Central memory CD8-positive, alpha-beta T cell (primary cell): Measurements from ENCODE around the gene SMAD7.

Source experiments
- ATAC-seq: fragments of 150-1000 bp; cut with Tn5 transposase; replicated peaks from 2 replicates; pipeline ENCODE4 v1.10.0; 2022; ENCODE audit warnings: mild to moderate bottlenecking, moderate FRiP score, moderate number of reproducible peaks; ENCODE audit not compliant: poor library complexity, severe bottlenecking; ENCODE audit errors: extremely low read depth
- DNase-seq, 2 donors: peaks; one replicate each; pipeline ENCODE4 v3.0.0; 2021; ENCODE audit warnings: low spot score in 2 of 2
- H3K27ac Mint-ChIP-seq: one replicate; pipeline ENCODE4 v1.8.0; 2022; ENCODE audit warnings: low read depth, mild to moderate bottlenecking, moderate library complexity, mixed read lengths
- H3K27me3 Mint-ChIP-seq: one replicate; pipeline ENCODE4 v1.8.0; 2022; ENCODE audit warnings: mixed read lengths
- H3K36me3 Mint-ChIP-seq: one replicate; pipeline ENCODE4 v1.8.0; 2022; ENCODE audit warnings: mild to moderate bottlenecking, moderate library complexity, mixed read lengths; ENCODE audit not compliant: insufficient read depth
- H3K4me1 Mint-ChIP-seq: one replicate; pipeline ENCODE4 v1.8.0; 2022; ENCODE audit warnings: mixed read lengths
- H3K4me3 Mint-ChIP-seq: one replicate; pipeline ENCODE4 v1.8.0; 2022; ENCODE audit warnings: mild to moderate bottlenecking, moderate library complexity, mixed read lengths
- H3K9me3 Mint-ChIP-seq: one replicate; pipeline ENCODE4 v1.8.0; 2022; ENCODE audit warnings: mixed read lengths

Gene SMAD7

DNA sequence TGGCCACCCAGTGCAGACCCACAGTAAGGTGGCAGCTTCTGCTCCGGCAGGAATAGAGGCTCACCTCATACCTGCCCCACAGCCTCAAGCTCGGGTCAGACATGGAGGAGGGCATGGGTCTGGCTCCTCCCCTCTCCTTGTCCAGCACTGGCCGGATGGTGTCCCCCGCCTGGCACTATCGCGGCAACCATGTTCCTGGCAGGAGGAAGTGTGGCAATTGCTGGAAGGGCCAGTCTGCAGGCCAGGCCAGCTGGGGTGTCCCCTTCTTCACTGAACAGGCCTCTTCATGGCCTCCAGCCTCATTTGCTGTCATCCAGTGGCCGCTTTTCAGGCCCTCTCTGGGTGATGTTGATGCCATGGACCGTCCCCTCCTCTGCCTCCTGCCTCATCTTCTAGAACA, 41.4 kb upstream of the SMAD7 start:
- H3K4me3 Mint-ChIP-seq: no peak overlapping the region

DNA sequence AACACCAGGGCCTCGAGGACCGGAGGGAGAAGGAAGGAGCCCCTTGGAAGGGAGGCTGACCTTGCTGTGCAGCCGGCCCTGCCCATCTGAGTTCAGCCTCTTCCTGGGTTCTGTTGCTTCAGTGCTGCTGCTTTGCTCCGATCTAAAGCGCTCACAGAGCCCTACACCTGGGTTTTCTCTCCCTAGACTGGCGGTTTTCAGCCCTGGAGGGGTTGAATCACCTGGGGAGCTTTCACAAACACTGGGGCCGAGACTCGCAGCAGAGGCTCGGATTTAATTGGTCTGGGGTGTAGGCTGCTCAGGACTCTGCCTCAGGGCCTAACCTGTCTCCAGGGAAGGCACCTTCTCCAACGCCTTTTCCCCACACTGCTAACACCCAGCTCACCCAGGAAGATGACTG, 40.9 kb upstream of the SMAD7 start:
- Mint-ChIP-seq H3K27me3 (peaks cover 8% of the 10 kb centered on the region), H3K9me3 (no peaks in the 10 kb centered on the region), H3K27ac (no peak overlapping the region), H3K4me3 (no peak overlapping the region), H3K36me3 (no peaks in the 10 kb centered on the region), H3K4me1 (peaks cover 3% of the 10 kb centered on the region)
- no peak for DNase-seq
- ATAC-seq: no peak

More for the DNA sequence above, 41.4 kb upstream of the SMAD7 start:
- Mint-ChIP-seq H3K4me1 (peaks cover 7% of the 10 kb centered on the region), H3K27me3 (peaks cover 8% of the 10 kb centered on the region), H3K36me3 (no peaks in the 10 kb centered on the region), H3K9me3 (no peaks in the 10 kb centered on the region), H3K27ac (no peak overlapping the region)
- no peak for DNase-seq
- ATAC-seq: no peak

DNA sequence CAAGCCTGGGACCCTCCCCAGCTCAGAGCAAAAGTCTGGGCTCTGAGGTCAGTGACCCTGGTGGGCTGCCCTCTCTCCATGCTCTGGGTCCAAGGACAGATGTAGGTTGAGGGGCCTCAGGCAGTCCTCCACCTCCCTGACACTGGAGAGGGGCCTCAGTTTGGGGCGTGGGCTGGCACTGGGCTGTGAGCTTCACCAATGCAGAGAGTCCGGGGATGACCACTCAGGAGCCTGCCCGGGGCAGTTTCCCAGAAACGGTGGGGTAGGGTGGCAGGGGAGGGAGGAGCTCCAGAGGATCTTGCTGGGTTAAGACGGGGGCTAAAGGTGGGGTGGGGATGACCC, 40.5 kb upstream of the SMAD7 start:
- no peak overlapping the region for H3K4me3 Mint-ChIP-seq
- no peaks in the 10 kb centered on the region for H3K9me3 Mint-ChIP-seq
- H3K27ac Mint-ChIP-seq: no peak overlapping the region
- H3K4me1 Mint-ChIP-seq: no peaks in the 10 kb centered on the region
- no peaks in the 10 kb centered on the region for H3K36me3 Mint-ChIP-seq
- ATAC-seq: no peak
- H3K27me3 Mint-ChIP-seq: peaks cover 8% of the 10 kb centered on the region
- DNase-seq: no peak

DNA sequence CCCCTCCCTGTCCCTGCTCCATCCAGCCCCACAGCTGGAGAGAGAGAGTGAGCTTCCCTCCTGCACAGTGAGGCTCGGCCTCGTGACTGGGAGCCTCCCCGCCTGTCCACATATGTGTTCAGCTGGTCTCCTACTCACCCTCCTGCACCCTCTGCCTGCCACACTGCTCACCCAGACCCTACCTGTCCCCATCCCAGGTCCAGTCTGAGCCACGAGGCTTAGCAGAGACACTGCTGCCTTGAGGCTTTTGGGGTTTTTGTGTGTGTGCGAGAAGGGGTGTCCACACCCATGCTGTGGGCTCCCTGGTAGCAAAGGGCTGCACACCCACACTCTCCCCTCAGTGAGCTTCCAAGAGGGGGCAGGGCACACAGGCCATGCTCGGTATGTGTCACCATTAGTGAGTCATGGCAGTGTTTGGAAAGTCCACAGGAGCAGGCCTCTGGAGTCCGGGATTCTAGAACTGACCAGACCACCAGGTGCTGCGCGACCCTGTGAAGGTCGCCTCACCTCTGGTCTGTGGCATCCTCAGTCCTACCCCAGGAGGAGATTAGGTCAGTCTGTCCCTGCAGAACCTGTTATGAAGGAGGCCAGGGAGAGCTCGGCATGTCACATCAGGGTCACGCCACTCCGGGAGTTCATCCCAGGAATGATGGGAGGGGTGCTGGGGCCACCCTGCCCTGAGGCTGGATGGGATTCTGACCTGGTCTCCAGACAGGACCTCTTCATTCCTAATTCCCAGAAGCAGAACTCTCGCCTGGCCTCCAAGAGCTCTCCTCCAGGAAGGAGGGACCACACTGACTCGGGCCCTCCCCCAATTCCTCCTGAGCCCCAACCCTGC, 39.9 kb upstream of the SMAD7 start:
- no peak overlapping the region for H3K4me3 Mint-ChIP-seq
- no peaks in the 10 kb centered on the region for H3K36me3 Mint-ChIP-seq
- ATAC-seq (no peak), DNase-seq (no peak)
- no peak overlapping the region for H3K27ac Mint-ChIP-seq
- peaks cover 8% of the 10 kb centered on the region for H3K27me3 Mint-ChIP-seq
- no peaks in the 10 kb centered on the region for H3K9me3 Mint-ChIP-seq
- H3K4me1 Mint-ChIP-seq: no peaks in the 10 kb centered on the region

DNA sequence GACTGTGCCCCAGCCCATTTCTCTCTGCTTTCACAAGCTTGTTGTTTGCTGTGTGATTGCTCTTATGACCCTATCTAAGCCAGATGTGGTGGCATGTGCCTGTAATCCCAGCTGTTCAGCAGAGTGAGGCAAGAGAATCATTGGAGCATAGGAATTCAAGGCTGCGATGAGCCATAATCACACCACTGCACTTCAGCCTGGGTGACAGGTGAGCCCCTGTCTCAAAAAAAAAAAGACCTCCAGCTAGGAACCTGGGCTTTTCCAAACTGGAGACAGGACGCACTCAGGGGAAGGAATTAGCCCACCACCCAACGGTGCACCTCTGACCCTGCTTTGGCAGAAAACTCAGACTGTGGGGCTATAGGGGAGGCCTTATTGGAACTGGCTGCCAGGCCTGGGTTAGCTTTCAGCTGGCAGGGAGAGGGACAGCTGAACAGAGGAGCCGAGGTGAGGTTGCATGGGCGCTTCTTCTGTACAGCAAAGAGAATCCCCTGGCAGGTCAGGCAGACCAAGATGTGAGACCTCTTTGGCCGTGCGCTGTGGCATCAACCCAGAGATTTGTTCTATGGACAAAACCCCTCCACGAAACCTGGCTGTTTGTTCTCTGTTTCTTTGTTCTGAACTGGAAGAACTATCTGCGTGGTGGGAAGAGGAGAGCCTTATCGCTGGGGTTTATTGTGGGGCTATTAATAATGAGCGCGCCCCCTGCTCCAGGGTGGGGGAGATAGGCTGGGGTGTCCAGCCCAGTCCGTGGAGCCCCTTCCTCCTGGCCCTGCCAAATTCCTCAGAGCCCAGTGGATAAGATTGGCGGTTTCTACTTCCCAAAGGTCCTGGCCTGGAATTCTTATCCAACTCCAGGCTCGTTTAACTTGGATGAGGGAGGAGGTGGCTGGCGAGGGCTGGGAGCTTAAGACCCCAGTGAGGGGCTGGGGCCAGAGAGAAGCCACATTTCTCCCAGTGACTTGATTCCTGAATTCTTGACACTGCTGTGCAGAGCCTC, 38.8 kb upstream of the SMAD7 start:
- Mint-ChIP-seq H3K27me3 (peaks cover 8% of the 10 kb centered on the region), H3K36me3 (no peaks in the 10 kb centered on the region), H3K4me3 (no peak overlapping the region), H3K4me1 (no peaks in the 10 kb centered on the region), H3K9me3 (no peaks in the 10 kb centered on the region), H3K27ac (no peak overlapping the region)
- DNase-seq (no peak), ATAC-seq (no peak)

DNA sequence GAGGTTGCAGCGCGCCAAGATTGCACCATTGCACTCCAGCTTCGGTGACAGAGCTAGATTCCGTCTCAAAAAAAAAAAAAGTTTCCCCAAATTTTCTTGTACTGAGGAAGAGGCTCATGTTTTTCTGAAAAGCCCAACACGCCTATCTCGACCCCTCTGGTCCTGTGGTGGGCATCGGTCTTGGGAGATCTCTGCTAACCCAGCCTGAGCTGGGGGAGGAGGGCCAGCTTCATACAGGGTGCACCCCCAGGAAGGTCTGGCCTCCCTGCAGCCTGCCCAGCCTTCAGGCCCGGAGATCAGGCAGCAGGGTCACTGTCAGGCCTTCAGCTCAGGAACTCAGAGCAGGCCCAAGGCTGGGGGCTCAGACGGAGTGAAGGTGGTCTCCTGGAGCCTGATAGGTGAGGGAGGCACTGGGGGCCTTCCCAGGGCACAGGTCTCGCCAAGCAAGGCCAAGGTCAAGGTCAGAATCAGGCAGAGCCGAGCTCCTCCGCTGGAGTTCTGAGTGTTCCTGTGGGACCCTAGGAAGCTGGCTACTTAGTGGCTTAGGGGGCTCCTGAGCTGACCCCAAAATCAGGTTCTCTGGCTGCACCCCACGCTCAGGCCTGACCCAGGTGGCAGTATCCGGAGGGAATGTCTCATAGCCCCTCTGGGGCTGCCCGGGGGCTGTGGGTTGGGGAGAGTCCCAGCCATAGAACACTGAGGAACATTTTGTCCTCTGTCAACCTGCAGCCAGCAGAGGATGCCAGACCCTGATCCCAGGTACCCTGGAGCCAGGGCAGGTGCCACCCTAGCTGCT, 37.9 kb upstream of the SMAD7 start:
- ATAC-seq (no peak), DNase-seq (no peak)
- Mint-ChIP-seq H3K27me3 (peaks cover 8% of the 10 kb centered on the region), H3K36me3 (no peaks in the 10 kb centered on the region), H3K27ac (no peak overlapping the region), H3K4me1 (no peaks in the 10 kb centered on the region), H3K4me3 (no peak overlapping the region), H3K9me3 (no peaks in the 10 kb centered on the region)

DNA sequence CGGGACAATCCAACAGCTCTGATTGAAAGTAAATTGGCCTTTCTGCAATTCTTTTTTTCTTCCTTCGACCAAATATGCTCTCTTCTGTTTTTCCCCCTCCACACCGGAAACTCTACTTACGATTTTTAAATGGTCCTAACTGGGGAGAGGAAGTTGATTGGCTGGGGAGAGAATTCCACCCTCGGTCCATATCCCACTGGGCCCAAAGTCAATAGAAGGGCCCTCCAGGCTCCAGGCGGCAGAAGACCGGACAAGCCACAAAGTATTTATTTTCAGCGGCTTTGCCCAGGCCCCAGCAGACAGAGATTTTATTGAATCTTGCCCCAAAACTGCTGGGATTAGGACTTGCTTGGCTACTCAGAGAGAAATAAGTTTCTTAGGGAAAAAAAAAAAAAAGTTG, 37.1 kb upstream of the SMAD7 start:
- no peaks in the 10 kb centered on the region for H3K4me1 Mint-ChIP-seq
- no peak overlapping the region for H3K4me3 Mint-ChIP-seq
- no peaks in the 10 kb centered on the region for H3K27me3 Mint-ChIP-seq
- H3K27ac Mint-ChIP-seq: no peak overlapping the region
- H3K9me3 Mint-ChIP-seq: no peaks in the 10 kb centered on the region
- ATAC-seq (no peak), DNase-seq (no peak)
- no peaks in the 10 kb centered on the region for H3K36me3 Mint-ChIP-seq

DNA sequence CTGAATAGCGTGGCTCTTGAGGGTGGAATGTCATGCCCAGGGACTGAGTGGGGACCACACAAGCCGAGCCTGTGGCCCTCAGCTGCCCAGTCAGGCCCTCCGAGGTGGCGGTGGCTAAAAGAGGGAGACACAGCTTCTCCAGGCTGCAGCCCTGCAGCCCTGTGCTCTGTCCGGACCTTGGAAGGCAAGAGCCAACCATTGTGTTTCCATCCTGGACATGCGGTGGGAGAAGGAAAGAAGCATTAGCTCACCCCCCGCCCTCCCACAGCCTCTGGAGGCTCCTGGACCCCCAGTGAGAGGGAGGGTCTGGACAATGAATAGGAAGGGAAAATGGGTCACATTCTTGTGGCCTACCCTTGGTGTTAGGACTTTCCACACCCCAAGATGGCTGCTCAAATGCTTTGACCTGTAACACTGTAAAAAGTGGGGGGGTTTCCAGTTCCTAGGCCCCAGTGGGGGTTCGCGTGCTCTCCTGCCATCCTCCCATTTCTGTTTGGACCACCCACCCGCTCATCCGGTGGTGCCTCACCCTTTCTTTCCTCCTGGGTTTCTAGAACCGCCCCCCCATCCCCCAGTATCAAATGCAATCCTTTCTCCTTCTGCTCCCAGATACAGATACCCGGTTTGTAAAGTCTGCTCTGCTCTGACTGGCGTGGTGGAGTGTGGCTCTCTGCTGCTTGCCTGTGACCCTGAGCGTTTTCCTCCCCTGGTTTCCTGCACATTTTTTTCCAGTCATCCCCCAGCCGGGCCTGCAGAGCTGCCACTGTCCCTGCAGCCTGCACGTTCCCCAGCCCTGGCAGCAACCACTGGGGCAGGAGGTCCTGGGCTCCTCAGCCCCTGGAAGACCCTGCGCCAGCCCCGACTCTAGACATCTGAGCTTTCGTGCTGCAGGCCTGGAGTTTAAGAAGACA, 36.3 kb upstream of the SMAD7 start:
- Mint-ChIP-seq H3K36me3 (no peaks in the 10 kb centered on the region), H3K9me3 (no peaks in the 10 kb centered on the region), H3K27ac (no peak overlapping the region), H3K4me1 (peaks cover 5% of the 10 kb centered on the region), H3K4me3 (no peak overlapping the region), H3K27me3 (no peaks in the 10 kb centered on the region)
- no peak for DNase-seq
- ATAC-seq: no peak

DNA sequence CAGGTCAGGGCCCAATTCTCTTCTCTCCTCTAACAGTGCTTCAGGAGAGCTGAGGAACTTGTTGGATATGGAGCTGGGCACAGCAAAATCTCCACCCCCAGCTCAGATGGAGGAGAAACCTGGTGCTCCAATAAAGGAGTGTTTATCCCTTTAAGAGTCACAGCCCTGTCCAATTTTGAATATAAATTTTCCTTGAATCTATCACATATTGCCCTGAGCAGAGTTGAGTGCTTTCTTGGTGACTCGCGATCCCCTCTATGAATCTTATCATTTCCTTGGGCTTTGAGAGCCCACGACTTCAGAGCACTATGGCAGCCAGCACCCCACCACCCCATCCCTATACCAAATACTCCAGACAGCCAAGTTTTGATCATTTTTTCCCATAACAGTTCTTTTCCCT, 34.4 kb upstream of the SMAD7 start:
- no peaks in the 10 kb centered on the region for H3K36me3 Mint-ChIP-seq
- H3K4me1 Mint-ChIP-seq: peaks cover 7% of the 10 kb centered on the region
- no peak overlapping the region for H3K4me3 Mint-ChIP-seq
- no peak for DNase-seq
- H3K27ac Mint-ChIP-seq: no peak overlapping the region
- no peaks in the 10 kb centered on the region for H3K9me3 Mint-ChIP-seq
- ATAC-seq: no peak
- no peaks in the 10 kb centered on the region for H3K27me3 Mint-ChIP-seq

DNA sequence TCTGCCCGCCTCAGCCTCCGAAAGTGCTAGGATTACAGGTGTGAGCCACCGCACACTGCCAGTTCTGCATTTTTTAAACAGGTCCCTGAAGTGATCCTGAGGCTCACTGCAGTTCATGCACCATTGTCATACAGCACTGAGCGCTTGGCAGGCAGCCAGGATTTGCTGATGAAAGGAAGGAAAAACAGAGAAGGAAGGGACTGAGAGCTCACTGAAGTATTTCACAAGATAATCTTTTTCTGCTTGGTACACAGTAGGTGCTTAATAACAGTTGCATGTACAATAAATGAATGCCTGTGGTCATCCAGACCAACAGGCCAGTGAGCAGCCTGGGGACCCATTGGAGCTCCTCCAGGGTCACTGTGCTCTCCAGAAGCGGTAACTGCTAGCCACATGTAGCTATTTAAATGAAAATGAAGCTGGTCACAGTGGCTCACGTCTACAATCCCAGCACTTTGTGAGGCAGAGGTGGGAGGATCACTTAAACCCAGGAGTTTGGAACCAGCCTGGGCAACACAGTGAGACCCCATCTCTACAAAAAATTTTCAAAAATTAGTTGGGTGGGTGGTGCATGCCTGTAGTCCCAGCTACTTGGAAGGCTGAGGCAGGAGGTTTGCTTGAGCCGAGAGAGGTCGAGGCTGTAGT, 33.1 kb upstream of the SMAD7 start:
- peaks cover 19% of the 10 kb centered on the region for H3K4me1 Mint-ChIP-seq
- no peaks in the 10 kb centered on the region for H3K27me3 Mint-ChIP-seq
- H3K27ac Mint-ChIP-seq: no peak overlapping the region
- H3K9me3 Mint-ChIP-seq: no peaks in the 10 kb centered on the region
- no peak overlapping the region for H3K4me3 Mint-ChIP-seq
- no peaks in the 10 kb centered on the region for H3K36me3 Mint-ChIP-seq
- DNase-seq (no peak), ATAC-seq (no peak)

DNA sequence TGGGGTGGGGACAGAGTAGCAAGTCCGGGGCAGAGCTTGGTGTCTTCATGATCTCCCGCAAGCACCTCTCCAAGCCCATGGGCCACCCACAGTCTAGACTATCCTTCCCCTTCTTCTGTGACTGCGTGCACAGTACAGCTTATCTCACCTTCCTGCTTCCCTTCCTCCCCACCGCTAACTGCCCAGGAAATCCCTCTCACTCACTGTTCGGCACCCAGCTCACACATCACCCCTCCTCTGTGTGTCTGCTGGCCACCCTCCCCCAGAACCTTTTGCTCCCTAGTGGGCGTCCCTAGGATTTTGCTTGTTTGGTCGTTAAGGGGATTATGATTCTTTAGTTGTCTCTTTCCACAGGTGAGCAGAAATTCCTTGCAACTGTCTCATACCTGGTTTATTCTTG, 31.5 kb upstream of the SMAD7 start:
- H3K36me3 Mint-ChIP-seq: no peaks in the 10 kb centered on the region
- no peak for ATAC-seq
- peaks cover 8% of the 10 kb centered on the region for H3K27me3 Mint-ChIP-seq
- H3K9me3 Mint-ChIP-seq: no peaks in the 10 kb centered on the region
- no peak overlapping the region for H3K27ac Mint-ChIP-seq
- H3K4me3 Mint-ChIP-seq: no peak overlapping the region
- H3K4me1 Mint-ChIP-seq: peaks cover 19% of the 10 kb centered on the region
- no peak for DNase-seq
